Mucosa of gallbladder (tissue), 1 donor: ENCODE measurements around the gene CDKN1C. TPM values are rescaled to one million over a fixed set of nuclear protein-coding genes. Genes with fewer than 3 reads are reported as not detected.
A peak's percentile ranks its signal among the peaks of the same experiment; 100 is the strongest.

Experiments used
- DNase-seq: peaks from one replicate; pipeline ENCODE4 v3.0.0-alpha.2; 2020; ENCODE audit warnings: low spot score
- total RNA-seq: library from RNA; stranded (reverse); gene quantifications from one replicate; pipeline ENCODE4 v1.2.1, GENCODE V29; 2021
- donor health status: DM: no; HTN: no; CAD: no.

CDKN1C gene
- total RNA-seq, 1 donor from 2014 or later = 59.4 TPM

- no peak for DNase-seq
Measured at GRCh38 chr11:2848497-2848896, 37.1 kb downstream of the CDKN1C start.

DNA sequence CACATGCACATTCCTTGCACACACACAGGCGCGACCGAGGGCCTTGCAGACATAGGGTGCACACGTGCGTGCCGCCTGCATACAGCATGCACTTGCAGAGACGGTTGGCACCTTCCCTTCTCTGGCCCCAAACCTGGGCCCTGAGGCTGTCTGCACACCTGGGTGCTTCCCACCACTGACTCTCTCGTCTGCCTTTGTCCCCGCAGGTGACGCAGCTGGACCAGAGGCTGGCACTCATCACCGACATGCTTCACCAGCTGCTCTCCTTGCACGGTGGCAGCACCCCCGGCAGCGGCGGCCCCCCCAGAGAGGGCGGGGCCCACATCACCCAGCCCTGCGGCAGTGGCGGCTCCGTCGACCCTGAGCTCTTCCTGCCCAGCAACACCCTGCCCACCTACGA is 38.0 kb downstream of the CDKN1C start:
- no peak for DNase-seq

DNA sequence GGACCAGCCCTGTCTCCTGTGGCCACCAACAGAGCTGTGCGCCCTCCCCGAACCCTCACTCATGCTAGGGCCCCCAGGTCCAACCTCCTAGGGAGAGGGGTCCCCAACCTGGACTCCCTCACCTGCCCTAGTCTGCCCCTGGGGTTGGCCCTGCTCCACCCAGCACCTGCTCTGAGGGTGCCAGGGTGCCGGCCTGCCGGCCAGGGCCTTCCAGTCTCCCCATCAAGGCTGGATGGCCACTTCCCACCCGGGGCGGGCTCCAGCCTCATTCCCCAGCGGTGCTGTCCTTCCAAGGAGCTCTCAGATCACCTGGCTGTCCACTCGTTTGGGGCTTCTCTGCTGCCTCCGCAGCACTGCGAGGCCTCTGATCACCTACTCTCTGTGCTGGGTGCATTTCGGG is 39.1 kb downstream of the CDKN1C start:
- no peak for DNase-seq

DNA sequence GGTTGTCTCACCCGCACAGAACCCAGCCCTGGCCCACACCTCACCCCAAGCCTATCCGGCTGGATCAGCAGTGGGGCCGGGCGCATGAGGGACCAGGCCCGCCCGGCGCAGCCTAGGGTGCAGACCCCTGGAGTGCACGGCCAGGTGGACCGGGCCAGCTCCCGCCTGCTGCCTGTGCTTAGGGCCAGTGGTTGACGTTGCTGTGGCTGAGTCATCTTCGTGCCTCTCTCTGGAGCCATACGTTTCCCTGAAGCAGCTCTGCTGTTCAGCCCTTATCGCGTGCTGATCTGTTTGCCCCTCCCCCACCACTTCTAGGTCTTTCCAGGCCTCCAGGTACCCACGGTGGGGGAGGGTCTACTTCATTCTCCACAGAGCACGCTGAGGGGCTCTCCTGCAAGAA is 39.5 kb downstream of the CDKN1C start:
- no peak for DNase-seq

DNA sequence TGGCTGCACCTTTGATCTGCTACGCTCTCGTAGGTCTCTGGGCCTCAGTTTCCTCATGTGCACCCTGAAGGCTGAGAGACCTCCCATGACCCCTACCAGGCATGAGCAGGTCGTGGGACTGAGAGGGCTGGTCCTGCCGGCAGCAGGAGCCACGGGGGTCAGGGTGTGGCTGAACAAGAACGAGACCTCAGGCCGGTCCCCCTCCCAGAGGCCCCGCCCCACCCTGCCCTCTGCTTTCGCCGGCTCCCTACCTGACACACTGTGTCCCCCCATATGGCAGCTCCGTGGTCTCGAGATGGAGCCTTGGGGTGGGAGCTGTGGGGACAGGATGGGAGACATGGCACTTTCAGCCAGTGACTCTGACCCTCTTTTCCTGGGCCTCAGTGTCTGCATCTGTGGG is 40.6 kb downstream of the CDKN1C start:
- DNase-seq = no peak

DNA sequence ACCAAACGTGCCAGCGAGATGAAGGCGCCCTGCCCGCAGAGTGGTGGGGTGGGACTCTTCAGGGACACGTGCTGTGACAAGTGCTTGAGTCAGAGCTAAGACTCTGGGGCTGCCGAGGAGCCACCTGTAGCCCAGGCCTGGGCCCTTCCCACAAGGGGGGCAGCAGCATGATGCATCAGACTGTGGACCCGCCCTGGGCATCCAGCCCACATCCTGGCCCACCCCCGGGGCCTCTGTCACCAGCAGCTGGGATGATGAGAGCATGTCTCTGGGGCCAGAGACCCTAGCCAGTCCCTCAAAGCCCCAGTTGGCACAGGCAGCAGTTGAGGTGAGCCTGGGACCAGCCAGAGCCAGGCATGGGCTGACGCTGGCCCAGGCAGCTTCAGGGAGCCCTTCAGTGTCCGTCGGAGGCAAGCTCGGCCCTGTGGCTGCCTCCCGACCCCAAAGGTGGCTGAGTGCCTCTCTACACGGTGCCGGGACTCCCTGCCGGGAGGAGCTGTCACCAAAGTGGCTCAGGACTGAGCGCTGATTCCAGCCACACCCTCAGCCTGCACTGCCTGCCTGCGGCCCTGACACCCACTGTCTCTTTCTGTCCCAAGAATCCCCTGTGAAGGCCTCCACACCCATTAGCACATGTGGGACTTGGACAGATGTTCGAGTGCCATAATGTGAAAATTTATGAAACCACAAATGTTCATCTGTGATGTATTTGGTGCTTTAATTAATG is 41.3 kb downstream of the CDKN1C start:
- DNase-seq = no peak

GRCh38 chr11:2843551-2843950 is 42.0 kb downstream of the CDKN1C start:
- DNase-seq = no peak

DNA sequence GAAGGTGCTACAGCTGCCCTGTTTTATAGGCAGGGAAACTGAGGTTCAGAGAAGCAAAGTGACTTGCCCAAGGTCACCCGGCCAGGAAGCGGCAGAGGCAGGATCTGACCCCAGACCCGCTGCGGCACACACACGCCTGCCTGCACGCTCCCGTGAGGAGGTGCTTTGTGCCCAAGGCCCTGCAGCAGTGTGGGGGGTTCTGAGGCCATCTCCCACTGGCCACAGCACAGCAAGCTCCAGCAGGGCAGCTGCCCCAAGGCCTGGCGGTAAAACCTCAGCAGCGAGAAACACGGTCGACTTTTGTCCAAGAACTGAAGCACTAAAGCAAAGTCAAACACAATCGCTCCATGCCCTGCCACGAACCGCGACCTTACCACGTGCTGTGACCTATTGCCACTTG is 42.7 kb downstream of the CDKN1C start:
- no peak for DNase-seq

DNA sequence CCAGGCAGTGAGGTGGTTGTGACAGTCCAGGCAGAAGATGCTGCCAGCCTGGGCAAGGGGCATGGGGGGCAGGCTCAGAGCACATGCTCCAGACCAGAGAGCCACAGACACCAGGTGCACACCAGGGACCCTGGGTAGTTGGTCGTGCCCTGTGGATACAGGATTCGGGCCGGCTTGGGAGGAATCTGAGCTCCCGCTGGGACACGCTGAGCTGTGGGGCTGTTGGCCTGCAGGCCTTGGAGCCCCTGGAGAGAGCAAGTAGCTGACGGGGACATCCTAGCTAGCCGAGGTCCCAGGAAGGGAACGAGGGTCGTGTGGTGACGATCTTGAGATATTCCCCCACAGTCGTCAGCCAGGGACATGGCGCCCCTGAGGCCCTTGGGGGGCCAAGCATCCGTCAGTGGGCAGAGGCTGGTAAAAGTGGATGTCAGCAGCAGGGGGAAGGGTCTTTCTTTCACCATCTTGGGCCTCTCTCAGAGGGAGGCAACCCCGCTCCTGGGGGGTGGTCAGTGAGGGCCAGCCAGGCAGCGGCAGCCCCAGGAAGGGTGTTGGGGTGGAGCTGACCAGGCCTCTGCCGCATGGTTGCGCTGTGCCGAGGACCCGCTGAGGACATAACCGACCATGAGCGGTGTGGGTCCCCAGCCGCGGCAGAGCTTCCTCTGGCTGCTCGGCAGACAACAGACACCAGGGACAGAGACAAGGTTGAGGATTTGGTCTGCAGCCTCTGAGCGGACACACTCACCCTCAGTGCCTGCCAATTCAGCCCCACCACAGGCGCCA is 44.0 kb downstream of the CDKN1C start:
- DNase-seq = no peak

GRCh38 chr11:2839395-2839943 is 46.1 kb downstream of the CDKN1C start:
- peak; percentile 24 for DNase-seq

GRCh38 chr11:2838676-2839294 is 46.8 kb downstream of the CDKN1C start:
- no peak for DNase-seq

- DNase-seq = peak; percentile 28
Measured at GRCh38 chr11:2838091-2838490, 47.5 kb downstream of the CDKN1C start.

GRCh38 chr11:2837651-2838050 is 47.9 kb downstream of the CDKN1C start:
- DNase-seq = no peak

DNA sequence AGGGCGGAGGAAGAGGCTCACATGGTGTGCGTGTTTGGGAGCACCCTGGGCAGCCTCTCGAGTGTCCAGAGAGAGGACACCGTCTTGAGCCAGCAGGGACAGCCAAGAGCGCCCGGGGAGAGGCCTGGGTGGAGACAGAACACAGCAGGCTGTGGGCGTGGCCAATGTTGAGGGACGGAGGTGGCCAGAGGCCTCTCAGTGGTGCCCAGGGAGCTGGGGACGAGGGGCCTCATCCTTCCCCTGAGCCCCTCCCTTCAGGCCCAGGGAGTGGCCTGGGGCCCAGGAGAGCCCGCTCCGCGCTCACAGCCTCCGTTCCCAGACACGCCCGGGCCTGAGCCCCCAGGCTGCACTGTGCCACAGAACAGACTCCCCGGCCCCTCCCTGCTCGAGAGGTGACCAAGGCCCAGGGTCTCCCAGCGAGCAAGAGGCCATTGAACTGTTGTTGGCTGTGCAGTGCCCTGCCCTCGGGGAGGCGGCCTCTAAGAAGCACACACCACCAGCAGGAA is 48.4 kb downstream of the CDKN1C start:
- peak; percentile 83 for DNase-seq

- no peak for DNase-seq
Measured at GRCh38 chr11:2836315-2837095, 49.1 kb downstream of the CDKN1C start.

GRCh38 chr11:2835751-2836150 is 49.8 kb downstream of the CDKN1C start:
- DNase-seq = no peak

GRCh38 chr11:2835296-2835695 is 50.3 kb downstream of the CDKN1C start:
- DNase-seq = no peak

- no peak for DNase-seq
Measured at GRCh38 chr11:2834503-2835273, 50.9 kb downstream of the CDKN1C start.

- DNase-seq = no peak
Measured at GRCh38 chr11:2833716-2834502, 51.7 kb downstream of the CDKN1C start.
